ENCODE results near the gene KLF13.

The KLF13 gene

DNA sequence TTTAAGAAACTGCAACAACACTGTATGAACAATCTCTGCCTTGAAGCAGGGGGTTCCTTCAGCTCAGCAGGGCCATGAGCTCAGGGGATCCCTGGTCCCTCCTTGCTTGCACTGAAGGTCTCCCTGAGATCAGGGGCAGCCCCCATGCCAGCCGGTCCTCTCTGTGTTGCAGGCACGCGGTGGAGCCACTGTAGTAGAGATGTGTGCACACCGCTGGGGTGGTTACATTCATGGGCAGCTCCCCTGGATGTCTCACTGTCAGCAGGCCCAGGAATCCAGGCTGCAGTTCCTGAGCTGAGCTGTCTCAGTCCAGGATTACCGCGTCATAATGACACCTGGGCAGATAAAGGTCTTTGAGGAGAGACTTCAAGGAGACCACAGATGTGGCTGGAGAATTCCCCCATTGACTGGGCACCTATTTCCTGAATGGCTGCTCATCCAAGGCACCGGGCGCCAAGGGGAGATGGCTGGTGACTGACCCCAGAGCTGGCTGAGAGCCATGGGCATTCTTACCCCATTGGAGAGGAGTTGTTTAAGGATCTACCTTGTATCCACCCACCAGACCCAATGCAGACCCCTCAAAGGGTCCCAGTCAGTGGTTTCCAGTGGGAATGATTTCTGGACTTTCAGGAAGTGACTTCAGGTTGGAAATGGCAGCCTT lies 10.4 kb upstream of the KLF13 start:
- DNase-seq (ENCODE audit: low read depth in 2 of 2), result no peak

DNA sequence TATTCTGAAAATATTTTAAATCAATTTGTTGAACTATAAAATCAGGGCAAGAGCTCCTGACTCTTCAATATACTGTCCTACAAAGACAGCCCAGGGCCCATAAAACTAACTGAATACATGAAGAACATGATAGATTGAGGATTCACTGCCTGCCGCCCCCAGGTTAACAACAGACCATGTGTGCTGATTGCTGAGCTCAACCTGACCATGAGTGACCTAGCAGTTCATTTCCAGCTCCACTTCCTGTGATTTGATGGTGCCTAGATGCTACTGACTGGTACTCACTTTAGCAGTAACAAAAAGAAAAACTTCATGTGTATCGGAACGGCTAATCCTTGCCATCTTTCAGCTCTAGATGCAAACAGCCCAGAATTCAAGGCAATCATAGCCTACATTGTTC lies 9.6 kb upstream of the KLF13 start:
- no peak for DNase-seq (ENCODE audit: low read depth in 2 of 2)

DNA sequence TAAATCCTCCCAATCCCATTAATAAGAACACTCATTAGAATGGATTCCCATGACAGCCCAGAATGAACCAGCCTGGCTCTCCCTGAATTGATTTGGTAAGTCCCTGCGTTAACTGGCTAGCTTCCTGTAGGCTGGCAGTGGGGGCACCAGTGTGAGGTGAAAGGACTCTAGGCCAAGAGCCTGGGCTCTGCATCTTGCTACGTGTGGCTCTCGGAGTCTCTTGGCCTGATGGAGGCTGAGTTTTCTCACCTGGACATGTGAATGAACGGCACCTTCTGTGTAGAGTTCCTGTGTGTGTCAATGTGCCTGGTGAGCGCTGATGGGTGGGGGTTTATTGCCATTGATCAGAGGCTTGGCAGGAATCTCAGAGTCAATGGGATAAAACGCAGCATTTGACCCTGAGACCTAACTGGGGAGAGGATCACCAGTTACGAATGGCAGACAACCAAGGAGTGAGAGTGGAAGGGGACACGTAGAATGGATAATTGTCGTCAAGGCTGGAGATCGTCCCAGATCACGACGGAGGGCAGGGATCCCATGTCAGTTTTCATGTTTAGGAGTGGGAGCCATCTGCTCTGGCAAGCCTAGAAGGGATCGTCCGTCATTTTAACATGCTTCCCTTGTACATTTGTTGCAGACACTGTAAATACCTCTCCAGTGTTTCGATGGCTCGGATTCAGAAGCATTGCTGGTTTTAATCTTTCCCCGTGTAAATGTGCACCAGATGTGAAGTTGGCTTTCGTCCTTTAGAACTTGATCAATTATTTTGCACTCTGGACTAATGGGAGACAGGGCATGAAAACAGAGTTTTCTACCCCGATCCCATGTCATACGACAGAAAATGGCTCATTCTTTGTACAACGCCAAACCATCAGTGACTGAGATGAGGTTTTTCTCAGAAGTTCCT lies 9.0 kb upstream of the KLF13 start:
- DNase-seq (ENCODE audit: low read depth in 2 of 2), result no peak

DNA sequence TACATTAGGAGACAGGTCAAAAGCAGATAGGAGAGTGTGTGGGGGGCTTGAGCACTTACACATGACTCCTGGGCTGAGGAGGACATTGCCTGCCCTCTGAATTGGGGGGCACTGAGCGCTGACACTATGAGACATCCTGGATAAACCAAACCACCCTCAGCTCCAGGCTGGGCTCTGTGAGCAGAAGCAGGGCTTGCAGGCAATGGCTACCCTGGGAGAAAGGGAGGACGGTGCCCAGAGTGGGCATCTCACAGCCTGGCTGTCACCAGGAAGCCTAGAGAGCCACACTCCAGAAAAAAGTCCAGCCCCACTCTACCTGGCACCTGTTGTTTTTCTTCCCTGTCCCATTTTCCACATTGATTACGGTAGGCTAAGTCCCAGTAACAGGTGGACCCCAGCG lies 8.2 kb upstream of the KLF13 start:
- no peak for DNase-seq (ENCODE audit: low read depth in 2 of 2)

DNA sequence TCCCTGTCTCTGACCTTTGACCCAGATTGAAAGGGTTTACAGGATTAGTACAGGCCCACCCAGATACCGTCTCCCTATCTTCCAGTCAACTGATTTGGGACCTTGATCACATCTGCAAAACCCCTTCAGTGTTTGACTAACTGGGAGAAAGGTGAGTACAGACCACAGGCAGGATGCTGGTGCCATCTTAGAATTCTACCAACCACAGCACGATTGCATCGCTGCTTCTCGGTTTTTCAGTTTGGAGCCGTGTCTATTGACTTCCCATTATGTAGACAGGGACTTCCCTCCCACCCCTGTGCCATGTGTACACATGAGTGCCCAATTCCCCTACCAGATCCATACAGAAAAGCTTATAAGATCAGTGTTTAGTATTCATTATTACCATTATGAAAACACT lies 6.6 kb upstream of the KLF13 start:
- no peak for DNase-seq (ENCODE audit: low read depth in 2 of 2)

DNA sequence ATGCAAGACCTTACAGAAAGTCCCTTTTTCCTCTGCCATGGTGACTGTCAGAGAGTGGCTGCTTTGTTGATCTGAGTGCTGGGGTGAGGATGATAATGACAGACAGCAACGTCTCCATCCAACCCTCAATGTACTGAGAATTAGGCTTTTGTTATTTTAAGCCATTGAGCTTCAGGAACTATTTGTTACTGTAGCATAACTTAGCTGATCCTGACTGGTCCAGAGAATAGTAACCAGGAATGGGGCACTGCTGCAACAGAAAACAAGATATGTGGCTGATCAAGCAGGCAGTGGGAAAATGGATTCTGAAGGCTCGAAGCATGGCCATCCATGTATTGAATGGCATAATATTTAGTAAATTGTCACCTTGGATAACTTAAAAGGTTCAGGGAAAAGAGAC lies 5.2 kb upstream of the KLF13 start:
- no peak for DNase-seq (ENCODE audit: low read depth in 2 of 2)

DNA sequence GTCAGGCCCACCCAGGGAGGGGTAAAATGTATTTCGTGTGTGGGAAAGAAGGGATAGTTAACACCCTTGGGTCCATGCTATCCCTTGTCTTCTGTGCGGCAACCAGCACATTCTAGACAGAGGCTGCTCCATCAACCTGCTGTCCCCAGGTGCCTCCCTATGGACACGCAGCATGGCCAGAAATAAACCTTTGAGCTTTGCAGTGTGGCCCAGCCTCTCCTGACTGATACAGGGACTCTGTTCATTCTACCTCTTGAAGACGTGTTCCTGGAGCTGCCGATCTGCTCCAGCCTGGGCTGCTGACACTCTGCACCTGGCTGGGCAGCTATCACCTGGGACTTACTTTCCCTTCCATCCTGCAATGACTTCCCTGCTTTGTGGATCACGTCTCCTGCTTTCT lies 4.1 kb upstream of the KLF13 start:
- no peak for DNase-seq (ENCODE audit: low read depth in 2 of 2)

DNA sequence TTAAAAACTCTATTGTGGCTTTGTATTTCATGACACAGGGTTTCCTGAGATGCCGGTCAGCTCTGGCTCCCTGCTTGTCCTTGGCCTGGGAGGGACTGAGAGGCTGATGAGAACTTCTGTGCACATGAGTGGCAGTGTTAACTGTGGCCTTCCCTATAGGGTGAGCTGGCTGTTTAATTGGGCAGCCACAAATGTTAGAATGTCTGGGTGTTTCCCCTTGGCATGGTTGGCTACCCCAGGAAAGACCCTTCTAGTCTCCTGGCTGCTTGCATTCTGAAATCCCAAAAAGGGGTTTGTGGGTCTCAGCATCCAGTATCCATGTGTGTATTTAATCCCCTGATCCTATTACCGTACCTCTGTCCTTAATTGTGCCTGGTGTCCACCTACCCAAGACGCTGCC lies 3.0 kb upstream of the KLF13 start:
- no peak for DNase-seq (ENCODE audit: low read depth in 2 of 2)

DNA sequence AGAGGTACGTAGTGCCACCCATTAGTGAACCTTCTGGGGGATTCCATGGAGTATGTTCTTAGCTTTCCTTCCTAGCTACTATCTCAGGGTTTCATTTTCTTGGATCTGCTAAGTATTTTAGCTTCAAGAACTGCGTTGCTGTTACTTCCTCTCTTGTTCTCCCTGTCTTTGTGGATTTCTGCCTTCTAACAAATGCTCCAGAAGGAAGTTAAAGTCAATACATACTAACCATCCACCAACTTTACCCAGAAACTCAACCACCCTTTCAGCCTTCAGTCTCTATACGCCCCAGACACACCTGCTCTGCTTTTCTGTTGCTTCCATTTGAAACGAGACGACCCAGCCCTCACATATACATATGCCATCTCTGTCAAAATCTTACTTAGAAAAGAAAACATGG lies 2.4 kb upstream of the KLF13 start:
- no peak for DNase-seq (ENCODE audit: low read depth in 2 of 2)

DNA sequence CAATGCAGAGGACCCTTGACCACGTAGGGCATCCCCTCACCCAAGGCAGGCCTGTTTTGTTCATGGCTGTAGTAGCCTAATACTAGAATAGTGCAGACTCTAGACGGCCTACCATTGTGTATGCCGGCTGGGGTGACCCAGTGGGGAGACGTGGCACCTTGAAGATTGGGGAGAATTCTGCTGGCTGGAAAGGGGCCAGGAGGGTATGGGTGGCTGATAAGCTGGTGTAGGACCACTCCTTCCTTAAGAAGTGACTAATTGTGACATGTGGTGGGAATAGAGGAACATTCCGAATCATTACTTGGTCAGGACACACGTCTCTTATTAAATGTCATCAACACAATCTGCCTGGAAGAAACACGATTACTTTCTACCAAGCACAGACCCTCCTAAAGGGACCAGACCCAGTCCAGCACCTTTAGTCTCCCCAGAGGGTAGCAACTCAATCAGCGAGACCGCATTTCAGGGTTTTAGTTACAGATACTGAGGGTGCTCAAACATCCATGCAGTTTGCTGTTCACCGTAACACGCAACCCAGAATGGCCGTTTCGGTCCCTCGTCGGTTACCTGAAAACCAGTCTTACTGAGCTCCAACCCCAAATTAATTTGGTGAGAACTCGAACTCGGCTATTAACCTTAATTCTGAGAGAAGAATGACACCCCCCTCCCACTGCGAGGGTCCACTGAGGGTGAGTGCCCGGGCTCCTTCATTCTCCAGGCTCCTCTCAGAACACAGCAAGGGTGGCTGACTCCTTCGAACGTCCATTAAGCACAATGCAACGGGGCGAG lies 1.6 kb upstream of the KLF13 start:
- DNase-seq (ENCODE audit: low read depth in 2 of 2), result no peak

DNA sequence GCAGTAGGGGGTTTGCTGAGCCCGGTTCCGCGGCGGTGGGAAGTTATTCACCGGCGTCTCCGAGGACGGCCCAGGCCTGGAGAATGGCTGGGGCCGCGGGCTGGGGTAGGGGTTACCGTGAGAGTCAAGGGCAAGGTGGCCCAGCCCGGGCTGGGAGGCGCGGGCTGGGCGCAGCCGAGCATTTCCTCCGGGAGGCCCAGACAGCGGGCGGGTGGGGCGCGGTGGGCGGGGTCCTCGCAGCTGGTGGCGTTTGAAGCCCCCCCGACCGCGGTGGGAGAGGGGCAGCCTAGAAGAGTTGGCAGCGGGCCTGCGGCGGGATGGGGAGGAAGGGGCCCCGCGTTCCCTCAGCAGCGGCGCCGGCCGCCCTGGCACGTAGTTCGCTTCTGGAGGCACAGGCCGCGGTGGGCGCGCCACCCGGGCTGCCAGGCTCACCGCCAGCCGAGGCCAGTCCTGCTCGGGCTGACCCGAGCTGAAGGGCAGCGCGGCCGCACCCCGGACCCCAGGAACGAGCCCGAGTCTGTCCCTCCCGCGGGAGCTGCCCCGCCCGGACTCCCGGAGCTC lies 960 bp upstream of the KLF13 start:
- peak in 1 of 2 donors; percentile 42 for DNase-seq (ENCODE audit: low read depth in 2 of 2)

DNA sequence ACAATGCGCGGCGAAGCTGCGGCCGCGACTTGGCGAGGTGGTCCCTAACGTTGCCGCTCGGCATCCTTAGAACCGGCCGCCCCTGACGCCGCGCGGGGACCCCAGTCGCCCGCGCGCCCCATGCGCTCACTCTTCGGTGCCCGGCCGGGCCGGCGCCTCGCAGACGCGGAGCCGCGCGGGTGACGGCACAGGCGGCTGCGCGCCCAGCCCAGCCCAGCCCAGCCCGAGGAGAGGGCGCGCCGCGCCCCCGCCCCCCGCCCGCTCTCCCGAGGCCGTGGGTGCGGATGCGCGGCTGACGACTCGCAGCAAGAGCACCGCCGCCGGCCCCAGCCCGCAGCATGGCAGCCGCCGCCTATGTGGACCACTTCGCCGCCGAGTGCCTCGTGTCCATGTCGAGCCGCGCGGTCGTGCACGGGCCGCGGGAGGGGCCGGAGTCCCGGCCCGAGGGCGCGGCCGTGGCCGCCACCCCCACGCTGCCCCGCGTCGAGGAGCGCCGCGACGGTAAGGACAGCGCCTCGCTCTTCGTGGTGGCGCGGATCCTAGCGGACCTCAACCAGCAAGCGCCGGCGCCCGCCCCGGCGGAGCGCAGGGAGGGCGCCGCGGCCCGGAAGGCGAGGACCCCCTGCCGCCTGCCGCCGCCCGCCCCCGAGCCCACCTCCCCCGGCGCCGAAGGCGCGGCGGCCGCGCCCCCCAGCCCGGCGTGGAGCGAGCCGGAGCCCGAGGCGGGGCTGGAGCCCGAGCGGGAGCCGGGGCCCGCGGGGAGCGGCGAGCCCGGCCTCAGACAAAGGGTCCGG lies 437 bp downstream of the KLF13 start:
- DNase-seq (ENCODE audit: low read depth in 2 of 2), result peak in 1 of 2 donors; percentile 41

DNA sequence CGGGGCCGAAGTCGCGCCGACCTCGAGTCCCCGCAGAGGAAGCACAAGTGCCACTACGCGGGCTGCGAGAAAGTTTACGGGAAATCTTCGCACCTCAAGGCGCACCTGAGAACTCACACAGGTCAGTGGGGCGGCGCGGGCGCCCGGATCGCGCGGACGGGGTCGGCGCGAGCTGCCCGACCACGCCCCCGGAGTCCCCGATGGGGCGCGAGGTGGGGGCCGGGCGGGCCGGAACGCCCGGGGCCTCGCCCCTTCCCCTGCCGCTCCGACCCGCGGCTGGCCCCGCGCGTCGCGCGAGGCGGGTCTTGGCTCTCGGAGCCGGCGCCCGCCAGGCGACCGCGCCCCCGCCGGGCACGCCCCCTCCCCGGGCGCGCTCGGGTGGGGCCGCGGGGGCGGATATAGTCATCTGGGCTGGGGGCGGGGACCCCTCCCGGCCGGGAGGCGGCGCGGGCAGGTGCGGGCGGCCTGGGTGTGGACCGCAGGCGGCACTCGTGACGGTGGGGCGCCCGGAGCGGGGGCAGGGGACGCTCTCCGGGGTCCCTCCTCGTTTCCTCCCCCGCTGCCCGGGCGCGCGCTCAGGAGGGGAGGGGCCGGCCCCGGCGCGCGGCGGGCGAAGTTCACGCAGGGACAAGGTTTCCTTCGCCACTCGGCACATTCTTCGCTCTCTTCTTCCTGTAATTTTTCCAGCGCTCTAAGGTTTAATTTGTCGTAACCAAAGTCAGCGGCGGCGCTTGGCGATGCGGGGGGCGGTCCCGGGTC lies 1.2 kb downstream of the KLF13 start:
- DNase-seq (ENCODE audit: low read depth in 2 of 2), result peak; percentile 47 to 55

DNA sequence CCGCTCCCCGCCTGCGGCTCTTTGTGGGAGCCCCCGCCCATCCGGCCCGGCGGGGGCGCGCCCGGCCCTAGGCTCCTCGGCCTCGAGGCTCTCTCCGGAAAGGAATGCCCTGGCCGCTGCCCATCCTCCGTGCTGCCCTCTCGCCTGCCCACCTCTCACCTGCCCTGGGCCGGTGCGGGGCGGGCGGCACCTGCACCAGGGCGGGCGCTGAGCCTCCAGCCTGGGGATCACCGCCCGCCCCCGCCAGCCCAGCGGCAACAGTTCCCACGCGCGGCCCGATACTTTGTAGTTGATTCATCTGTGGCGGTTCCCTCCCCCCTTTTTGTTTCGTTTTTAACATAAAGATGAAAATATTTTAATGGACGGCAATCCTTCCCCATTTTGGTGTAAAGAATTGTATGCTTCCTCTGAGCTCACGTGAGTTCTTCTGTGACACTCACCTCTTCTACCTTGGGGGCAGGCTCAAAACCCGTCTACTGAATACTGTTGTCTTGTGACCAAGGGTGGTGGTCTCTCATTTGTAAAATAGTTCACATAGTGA lies 1.9 kb downstream of the KLF13 start:
- peak in 1 of 2 donors; percentile 53 for DNase-seq (ENCODE audit: low read depth in 2 of 2)

DNA sequence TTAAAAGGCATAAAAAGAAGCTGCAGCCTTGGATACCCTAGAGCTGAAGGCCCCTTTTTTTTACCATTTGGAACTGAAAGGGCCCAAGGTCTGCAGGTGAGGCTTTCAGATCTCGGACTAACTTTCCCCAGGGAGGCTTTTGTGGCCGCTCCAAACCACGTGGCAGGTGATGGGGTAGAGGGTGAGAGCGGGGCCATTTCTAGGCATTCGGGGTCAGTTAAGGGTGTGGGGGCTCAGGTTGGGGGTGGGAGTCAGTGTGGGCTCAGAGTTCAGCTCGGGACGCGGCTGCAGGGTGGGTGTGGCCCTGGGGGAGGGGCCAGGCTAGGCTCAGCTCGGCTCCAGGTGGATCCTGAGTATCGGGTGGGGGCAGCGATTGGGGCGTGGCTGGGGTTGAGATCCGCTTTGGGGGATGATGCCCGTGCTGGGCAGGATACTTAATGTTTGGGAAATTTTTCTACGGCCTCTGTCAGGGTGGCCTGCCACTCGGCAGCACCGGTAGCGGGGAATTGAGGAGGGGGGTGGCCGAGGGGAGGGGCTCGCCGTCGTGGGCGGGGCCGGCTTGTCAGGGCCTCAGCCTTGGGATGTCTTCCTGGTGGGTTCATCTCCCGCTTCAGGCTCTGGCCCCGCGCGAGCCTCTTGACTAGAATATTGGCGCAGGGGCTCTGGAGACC lies 2.5 kb downstream of the KLF13 start:
- DNase-seq (ENCODE audit: low read depth in 2 of 2), result no peak

DNA sequence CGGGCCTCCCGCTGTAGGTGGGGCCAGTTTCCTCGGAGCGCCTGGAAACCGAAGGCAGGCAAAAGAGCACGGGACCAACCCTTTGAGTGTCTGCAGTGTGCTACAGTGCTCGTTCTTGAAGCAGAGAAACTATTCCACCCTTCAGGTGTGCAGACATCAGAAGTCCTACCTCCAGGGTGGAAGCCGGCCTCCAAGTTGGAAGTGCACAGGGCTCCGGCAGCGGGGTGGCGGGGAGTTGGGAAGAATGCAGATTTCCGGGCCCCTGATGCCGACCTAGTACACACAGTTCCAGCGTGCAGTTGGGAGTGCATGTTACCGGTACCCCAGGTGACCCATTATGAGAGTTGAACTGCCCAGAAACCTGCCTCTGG lies 3.0 kb downstream of the KLF13 start:
- DNase-seq (ENCODE audit: low read depth in 2 of 2), result no peak

DNA sequence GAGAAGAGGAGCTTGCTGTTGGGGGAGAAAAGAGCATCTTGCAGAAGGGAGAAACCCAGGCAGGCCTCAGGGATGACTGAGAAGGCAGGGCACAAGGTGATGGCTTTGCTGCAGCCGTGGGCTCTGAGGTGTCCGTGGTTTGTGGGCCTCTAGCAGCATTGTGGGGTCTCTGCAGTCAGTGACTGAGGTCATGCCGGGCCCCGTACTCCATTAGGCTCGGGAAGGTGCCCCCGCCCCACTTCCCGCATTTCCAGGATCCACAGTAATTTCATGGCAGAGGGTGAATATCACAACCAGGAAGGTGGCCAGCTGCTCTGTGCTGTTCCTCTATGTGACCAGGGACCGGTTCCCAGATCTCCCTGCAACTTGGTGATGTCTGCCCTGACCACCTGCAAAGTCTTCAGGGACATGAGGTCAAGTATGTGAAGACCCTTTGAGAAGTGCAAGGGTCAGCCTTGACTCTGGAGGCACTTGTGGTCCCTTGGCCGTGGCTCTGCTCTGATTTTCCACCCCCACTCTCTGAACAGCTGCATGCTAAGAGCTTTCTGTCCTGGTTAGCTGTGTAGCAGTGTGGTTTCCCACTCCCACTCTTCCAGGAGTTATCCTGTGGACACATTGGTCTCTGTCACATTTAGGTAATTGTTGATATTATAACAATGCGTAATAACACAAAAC lies 3.6 kb downstream of the KLF13 start:
- no peak for DNase-seq (ENCODE audit: low read depth in 2 of 2)

DNA sequence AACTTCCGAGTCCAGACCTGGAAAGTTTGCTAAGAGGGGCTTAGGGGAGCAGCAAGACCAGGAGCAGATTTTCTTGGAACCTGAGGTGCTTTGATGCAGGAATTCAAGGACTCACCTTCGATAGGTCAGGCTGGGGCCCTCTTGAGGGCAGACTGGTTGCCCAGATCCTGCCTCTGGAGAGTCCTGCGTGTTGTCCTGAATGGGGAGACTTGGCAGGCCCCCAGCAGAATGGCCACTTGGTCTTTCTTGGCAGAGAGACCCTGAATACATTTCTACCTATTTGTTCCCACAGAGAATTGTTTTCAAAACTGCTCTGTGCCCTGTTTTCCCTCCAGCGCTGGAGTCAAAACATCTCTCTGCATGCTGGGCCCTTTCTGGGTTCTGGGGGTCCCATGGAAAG lies 4.2 kb downstream of the KLF13 start:
- DNase-seq (ENCODE audit: low read depth in 2 of 2), result no peak

DNA sequence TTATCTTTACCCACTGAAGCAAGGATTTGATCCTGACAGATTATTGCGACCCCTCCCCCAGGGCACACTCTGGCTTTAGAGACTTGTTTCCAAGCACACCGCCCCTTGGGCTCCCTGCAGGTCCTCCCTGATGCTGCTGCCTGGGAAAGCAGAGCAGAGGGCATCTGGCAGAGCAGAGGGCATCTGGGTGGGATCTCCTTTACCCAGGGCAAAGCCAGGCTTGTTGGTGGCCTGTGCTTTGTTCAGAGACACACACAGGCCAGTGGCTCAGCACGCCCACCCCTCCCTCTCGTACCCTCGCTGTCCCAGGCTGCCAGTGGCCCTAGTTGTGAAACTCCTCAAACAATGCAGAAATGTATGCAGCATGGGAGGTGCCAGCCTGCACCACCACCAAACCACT lies 4.8 kb downstream of the KLF13 start:
- DNase-seq (ENCODE audit: low read depth in 2 of 2), result no peak

Measured in stimulated activated CD8-positive, alpha-beta memory T cell treated with anti-CD3 and anti-CD28 coated beads, Interleukin-7, amount 100 ng/mL, for 1 hour (primary cell).